Fibroblast of mammary gland (primary cell): ENCODE measurements around the gene POU2AF1.

Experiments used
- DNase-seq: peaks from one replicate; pipeline ENCODE4 v3.0.0-alpha.2; 2010; ENCODE audit warnings: low read depth
- H3K4me3 ChIP-seq: 2 replicates; pipeline ENCODE4 v1.5.1; 2011; ENCODE audit warnings: low read depth, mild to moderate bottlenecking, low read length, moderate library complexity; ENCODE audit not compliant: control insufficient read depth
- TF ChIP-seq, protein P1 (sequence below): conservative IDR thresholded peaks from 2 replicates; pipeline ENCODE4 v1.5.1; 2011; ENCODE audit warnings: low read depth, low read length, inconsistent platforms; ENCODE audit not compliant: control insufficient read depth, insufficient read depth

The POU2AF1 gene

DNA sequence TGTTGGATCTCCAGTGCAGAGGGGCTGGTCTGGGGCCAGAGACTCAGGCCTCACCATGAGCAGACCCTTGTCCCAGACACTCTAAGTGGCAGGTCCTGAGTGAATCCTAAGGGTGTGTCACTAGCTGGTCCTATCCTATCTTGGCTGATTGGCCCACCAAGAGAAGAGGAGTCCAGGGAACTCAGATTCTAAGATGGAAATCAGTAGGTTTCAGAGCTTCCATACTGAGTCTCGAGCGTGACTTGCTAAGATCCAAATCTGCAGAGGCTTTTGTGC, 10.9 kb downstream of the POU2AF1 start:
- no peak for DNase-seq
- TF ChIP-seq, protein P1, sequence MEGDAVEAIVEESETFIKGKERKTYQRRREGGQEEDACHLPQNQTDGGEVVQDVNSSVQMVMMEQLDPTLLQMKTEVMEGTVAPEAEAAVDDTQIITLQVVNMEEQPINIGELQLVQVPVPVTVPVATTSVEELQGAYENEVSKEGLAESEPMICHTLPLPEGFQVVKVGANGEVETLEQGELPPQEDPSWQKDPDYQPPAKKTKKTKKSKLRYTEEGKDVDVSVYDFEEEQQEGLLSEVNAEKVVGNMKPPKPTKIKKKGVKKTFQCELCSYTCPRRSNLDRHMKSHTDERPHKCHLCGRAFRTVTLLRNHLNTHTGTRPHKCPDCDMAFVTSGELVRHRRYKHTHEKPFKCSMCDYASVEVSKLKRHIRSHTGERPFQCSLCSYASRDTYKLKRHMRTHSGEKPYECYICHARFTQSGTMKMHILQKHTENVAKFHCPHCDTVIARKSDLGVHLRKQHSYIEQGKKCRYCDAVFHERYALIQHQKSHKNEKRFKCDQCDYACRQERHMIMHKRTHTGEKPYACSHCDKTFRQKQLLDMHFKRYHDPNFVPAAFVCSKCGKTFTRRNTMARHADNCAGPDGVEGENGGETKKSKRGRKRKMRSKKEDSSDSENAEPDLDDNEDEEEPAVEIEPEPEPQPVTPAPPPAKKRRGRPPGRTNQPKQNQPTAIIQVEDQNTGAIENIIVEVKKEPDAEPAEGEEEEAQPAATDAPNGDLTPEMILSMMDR: no peak
- H3K4me3 ChIP-seq: no peak overlapping the region

DNA sequence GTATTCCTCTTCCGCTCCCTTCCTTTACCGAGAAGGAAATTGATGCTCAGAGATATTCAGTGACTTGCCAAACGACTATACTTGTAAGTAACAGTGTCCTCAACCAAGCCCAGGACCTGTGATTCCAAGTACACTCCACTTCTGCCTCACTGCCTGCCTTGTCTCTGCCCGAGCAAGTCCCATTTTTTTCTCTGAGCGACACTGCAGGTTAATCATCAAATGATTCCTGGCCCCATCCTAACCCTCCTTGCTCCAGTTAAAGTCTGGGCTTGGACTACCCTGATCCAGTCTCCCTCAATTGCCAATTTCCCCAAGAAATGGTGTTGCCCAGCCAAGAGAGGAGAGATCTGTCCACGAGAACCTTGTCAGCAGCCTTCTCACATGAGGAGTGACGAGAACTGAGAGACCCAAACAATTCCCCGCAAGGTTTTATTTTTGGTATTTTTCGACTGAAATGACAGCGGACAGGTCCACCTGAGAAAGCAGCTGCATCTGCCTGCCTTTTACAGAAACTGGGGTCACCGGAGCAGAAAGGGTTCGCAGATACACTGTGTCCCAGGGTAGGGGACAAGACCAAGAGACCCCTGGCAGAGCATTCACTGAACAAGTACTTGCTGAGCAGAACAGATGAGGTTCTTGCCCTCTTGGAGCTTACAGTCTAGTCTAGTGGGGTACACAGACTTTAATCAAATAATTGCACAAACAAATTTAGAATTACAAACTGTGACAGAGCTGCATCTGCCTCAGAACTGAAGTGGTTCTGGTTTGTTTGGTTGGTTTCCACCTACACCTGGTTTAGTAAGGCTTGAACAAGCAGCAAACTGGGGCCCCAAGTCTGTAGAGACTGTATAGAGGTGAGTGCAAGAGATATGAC, 11.4 kb downstream of the POU2AF1 start:
- H3K4me3 ChIP-seq: no peak overlapping the region
- TF ChIP-seq, protein P1: no peak
- DNase-seq: no peak

GRCh38 chr11:111366560-111367410, 12.3 kb downstream of the POU2AF1 start:
- DNase-seq: no peak
- TF ChIP-seq, protein P1: no peak
- H3K4me3 ChIP-seq: no peak overlapping the region

- no peak for DNase-seq
- no peak overlapping the region for H3K4me3 ChIP-seq
- TF ChIP-seq, protein P1: no peak
These were observed 13.1 kb downstream of the POU2AF1 start for GRCh38 chr11:111365722-111366559.

GRCh38 chr11:111364503-111364902, 14.6 kb downstream of the POU2AF1 start:
- DNase-seq: no peak
- TF ChIP-seq, protein P1: no peak
- no peak overlapping the region for H3K4me3 ChIP-seq

GRCh38 chr11:111363985-111364384, 15.1 kb downstream of the POU2AF1 start:
- H3K4me3 ChIP-seq: no peak overlapping the region
- TF ChIP-seq, protein P1: no peak
- DNase-seq: no peak
